IPS-20b (cell line): ENCODE data around the gene SLC36A4.
"Not testable (repeated sequence)": the region's sequence is repeated elsewhere in the genome, so short reads cannot be mapped to it uniquely, and the experiment has no call there.

Experiments used
- H3K27ac ChIP-seq: one replicate; pipeline ENCODE4 v1.5.1; 2013; ENCODE audit warnings: low read length
- H3K27me3 ChIP-seq: 2 replicates; pipeline ENCODE4 v1.6.1; 2013; ENCODE audit warnings: mild to moderate bottlenecking, low read length, inconsistent platforms; ENCODE audit not compliant: insufficient read depth
- H3K36me3 ChIP-seq: 2 replicates; pipeline ENCODE4 v1.6.1; 2013; ENCODE audit warnings: low read depth, mild to moderate bottlenecking, inconsistent platforms, low read length, moderate library complexity; ENCODE audit not compliant: insufficient read depth
- H3K4me1 ChIP-seq: 2 replicates; pipeline ENCODE4 v1.6.1; 2013; ENCODE audit warnings: mild to moderate bottlenecking, control low read depth, inconsistent platforms, low read length, moderate library complexity; ENCODE audit not compliant: insufficient read depth
- H3K4me3 ChIP-seq: 2 replicates; pipeline ENCODE4 v1.5.1; 2013; ENCODE audit warnings: mild to moderate bottlenecking, low read length, inconsistent platforms
- H3K9ac ChIP-seq: 2 replicates; pipeline ENCODE4 v1.6.1; 2013; ENCODE audit warnings: low read depth, mild to moderate bottlenecking, inconsistent platforms, low read length, moderate library complexity
- H3K9me3 ChIP-seq: 2 replicates; pipeline ENCODE4 v1.6.1; 2013; ENCODE audit warnings: mild to moderate bottlenecking, low read depth, low read length, inconsistent platforms; ENCODE audit not compliant: insufficient read depth

SLC36A4 gene

GRCh38 chr11:93192163-93192562, 5.6 kb downstream of the SLC36A4 start:
- 0 out of 2 replicates have a peak overlapping the region, but pooled peaks have one; percentile 23 for H3K4me3 ChIP-seq
- H3K9ac ChIP-seq = no peak overlapping the region
- H3K27ac ChIP-seq = no peak overlapping the region
- H3K36me3 ChIP-seq = no peaks in the 10 kb centered on the region
- H3K27me3 ChIP-seq = no peaks in the 10 kb centered on the region
- peaks cover 5% of the 10 kb centered on the region; the same call in 1 of the 2 replicates for H3K9me3 ChIP-seq
- peaks cover 7% of the 10 kb centered on the region for H3K4me1 ChIP-seq

- peaks cover 14% of the 10 kb centered on the region for H3K36me3 ChIP-seq
- no peaks in the 10 kb centered on the region for H3K27me3 ChIP-seq
- H3K4me3 ChIP-seq = no peak overlapping the region
Measured at GRCh38 chr11:93189462-93189861, 8.3 kb downstream of the SLC36A4 start.

GRCh38 chr11:93188726-93189125, 9.1 kb downstream of the SLC36A4 start:
- H3K27me3 ChIP-seq = no peaks in the 10 kb centered on the region
- H3K36me3 ChIP-seq = peaks cover 21% of the 10 kb centered on the region
- H3K4me3 ChIP-seq = no peak overlapping the region
- peaks cover 7% of the 10 kb centered on the region for H3K4me1 ChIP-seq
- no peak overlapping the region for H3K27ac ChIP-seq
- H3K9ac ChIP-seq = no peak overlapping the region
- H3K9me3 ChIP-seq = peaks cover 5% of the 10 kb centered on the region; the same call in 1 of the 2 replicates

More at GRCh38 chr11:93189462-93189861, 8.3 kb downstream of the SLC36A4 start:
- H3K9ac ChIP-seq = no peak overlapping the region
- peaks cover 7% of the 10 kb centered on the region for H3K4me1 ChIP-seq
- peaks cover 5% of the 10 kb centered on the region; the same call in 1 of the 2 replicates for H3K9me3 ChIP-seq
- H3K27ac ChIP-seq = no peak overlapping the region

DNA sequence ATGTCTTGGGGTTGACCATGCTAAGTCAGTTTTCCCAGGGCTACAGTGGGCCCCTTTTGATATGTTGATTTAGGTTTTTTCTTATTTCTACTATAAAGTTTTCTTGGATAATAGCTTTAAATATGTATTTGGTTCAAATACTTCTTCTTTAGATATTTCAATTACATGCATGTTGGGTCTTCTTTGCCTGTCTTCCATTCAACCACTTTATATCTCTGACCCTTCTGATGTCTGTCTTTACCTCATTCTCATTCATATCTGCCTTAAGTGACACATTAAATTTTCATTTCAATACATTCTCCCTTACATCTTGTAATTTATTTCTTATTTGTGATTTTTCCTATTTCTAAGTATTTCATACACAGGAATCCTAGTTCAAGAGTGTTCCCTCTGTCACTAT, 10.5 kb downstream of the SLC36A4 start:
- no peaks in the 10 kb centered on the region for H3K27me3 ChIP-seq
- H3K36me3 ChIP-seq = peaks cover 30% of the 10 kb centered on the region
- H3K9ac ChIP-seq = no peak overlapping the region
- H3K4me1 ChIP-seq = peaks cover 7% of the 10 kb centered on the region
- H3K4me3 ChIP-seq = no peak overlapping the region
- H3K9me3 ChIP-seq = peaks cover 5% of the 10 kb centered on the region; the same call in 1 of the 2 replicates
- H3K27ac ChIP-seq = no peak overlapping the region

GRCh38 chr11:93177891-93178290, 19.9 kb downstream of the SLC36A4 start:
- not testable (repeated sequence) for H3K27me3 ChIP-seq, H3K4me1 ChIP-seq, H3K27ac ChIP-seq, H3K9ac ChIP-seq, H3K4me3 ChIP-seq
- H3K9me3 ChIP-seq = peaks cover 30% of the 10 kb centered on the region
- peaks cover 63% of the 10 kb centered on the region for H3K36me3 ChIP-seq

- Histone ChIP-seq H3K27ac (no peak overlapping the region), H3K4me3 (no peak overlapping the region), H3K9me3 (no peaks in the 10 kb centered on the region), H3K27me3 (no peaks in the 10 kb centered on the region), H3K4me1 (no peaks in the 10 kb centered on the region), H3K36me3 (peaks cover 25% of the 10 kb centered on the region), H3K9ac (no peak overlapping the region)
Measured at GRCh38 chr11:93169950-93170561, 27.7 kb downstream of the SLC36A4 start.

DNA sequence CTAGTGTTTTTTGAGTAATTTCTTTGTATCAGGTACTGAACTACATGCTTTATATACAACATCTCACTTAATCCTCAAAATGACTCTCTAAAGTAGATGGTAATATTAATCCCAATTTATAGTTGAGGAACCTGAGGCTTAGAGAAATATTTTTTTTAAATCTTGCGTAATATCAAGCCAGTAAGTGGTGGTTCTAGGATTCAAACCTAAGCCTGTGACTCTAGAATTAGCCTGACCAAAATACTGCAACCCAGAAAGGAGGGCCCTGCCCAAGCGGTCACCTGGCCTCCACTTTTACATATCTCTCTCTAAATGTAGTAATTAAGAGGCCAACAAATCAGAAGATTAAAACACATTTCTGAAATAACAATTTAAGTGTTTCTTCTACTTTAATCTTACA, 28.6 kb downstream of the SLC36A4 start:
- no peaks in the 10 kb centered on the region for H3K27me3 ChIP-seq

DNA sequence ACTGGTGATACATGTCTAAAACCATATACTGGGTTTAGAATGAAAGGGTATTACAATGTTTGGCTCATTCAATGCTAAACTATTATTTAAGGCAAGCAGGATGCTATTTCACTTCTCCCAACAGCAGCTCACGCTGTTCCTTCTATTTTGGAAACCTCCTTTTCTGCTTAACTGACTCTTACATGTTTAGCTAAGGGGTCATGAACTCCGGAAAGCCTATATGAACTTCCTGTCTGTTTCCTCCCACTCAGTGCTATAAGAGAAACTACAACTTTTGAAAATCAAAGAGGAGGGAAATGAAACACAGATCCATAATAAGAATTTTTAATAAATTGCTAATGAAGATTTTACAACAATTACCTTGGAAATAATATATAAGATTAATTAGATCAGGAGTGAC, 30.9 kb downstream of the SLC36A4 start:
- peaks cover 53% of the 10 kb centered on the region for H3K36me3 ChIP-seq
- H3K4me3 ChIP-seq = no peak overlapping the region
- H3K27me3 ChIP-seq = no peaks in the 10 kb centered on the region
- no peak overlapping the region for H3K27ac ChIP-seq
- no peak overlapping the region for H3K9ac ChIP-seq
- no peaks in the 10 kb centered on the region for H3K9me3 ChIP-seq
- no peaks in the 10 kb centered on the region for H3K4me1 ChIP-seq

More for the DNA sequence above, 28.6 kb downstream of the SLC36A4 start:
- Histone ChIP-seq H3K9ac (no peak overlapping the region), H3K4me3 (no peak overlapping the region), H3K4me1 (no peaks in the 10 kb centered on the region), H3K36me3 (peaks cover 34% of the 10 kb centered on the region), H3K27ac (no peak overlapping the region), H3K9me3 (no peaks in the 10 kb centered on the region)

GRCh38 chr11:93166194-93166593, 31.6 kb downstream of the SLC36A4 start:
- Histone ChIP-seq H3K9ac (no peak overlapping the region), H3K27me3 (no peaks in the 10 kb centered on the region), H3K36me3 (peaks cover 59% of the 10 kb centered on the region)

GRCh38 chr11:93160808-93161207, 37.0 kb downstream of the SLC36A4 start:
- peaks cover 68% of the 10 kb centered on the region for H3K36me3 ChIP-seq
- H3K4me3 ChIP-seq = no peak overlapping the region

More at GRCh38 chr11:93166194-93166593, 31.6 kb downstream of the SLC36A4 start:
- Histone ChIP-seq H3K9me3 (no peaks in the 10 kb centered on the region), H3K4me1 (no peaks in the 10 kb centered on the region), H3K27ac (no peak overlapping the region), H3K4me3 (no peak overlapping the region)

DNA sequence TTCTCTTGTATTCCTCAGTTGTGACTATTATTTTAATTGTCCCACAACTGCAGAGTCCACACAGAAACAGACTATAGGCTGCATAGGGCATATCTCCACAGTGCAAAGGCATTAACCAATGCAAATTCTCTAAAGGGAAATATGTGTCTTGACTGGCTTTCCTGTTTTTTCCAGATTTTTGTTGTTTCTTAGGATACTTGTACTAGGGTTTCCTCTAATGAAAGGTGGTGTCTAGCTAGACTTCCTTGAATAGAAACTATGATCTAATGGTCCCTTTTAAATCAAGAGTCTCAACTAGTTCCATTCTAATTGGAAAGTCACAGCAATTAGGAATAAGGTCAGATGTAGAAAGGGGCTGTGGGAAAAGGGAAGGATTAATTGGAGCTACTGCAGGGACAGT, 37.6 kb downstream of the SLC36A4 start:
- Histone ChIP-seq H3K36me3 (peaks cover 62% of the 10 kb centered on the region), H3K27ac (no peak overlapping the region), H3K9me3 (no peaks in the 10 kb centered on the region), H3K27me3 (no peaks in the 10 kb centered on the region), H3K4me1 (no peaks in the 10 kb centered on the region), H3K9ac (no peak overlapping the region), H3K4me3 (no peak overlapping the region)

More at GRCh38 chr11:93160808-93161207, 37.0 kb downstream of the SLC36A4 start:
- Histone ChIP-seq H3K9me3 (no peaks in the 10 kb centered on the region), H3K4me1 (no peaks in the 10 kb centered on the region), H3K27me3 (no peaks in the 10 kb centered on the region), H3K9ac (no peak overlapping the region), H3K27ac (no peak overlapping the region)

DNA sequence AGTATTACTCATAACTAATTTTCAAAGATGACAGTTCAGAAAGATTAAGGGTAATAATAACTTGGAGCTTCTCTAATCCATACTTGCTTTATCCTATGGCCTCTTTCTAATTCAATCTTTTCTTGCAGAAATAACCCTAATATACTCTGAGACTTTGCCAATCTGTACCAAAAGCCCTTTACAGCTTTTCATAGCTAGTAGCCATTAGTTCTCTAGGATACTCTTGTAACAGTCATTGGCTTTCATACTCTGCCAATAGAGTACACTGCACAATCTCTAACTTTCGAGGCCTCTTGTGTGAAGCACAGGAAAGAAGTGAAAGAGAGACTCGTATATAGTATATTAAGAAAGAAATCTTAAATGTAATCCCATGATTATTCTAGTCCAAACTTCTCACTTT, 38.1 kb downstream of the SLC36A4 start:
- Histone ChIP-seq H3K9ac (no peak overlapping the region), H3K9me3 (no peaks in the 10 kb centered on the region), H3K27ac (no peak overlapping the region), H3K4me3 (no peak overlapping the region), H3K36me3 (peaks cover 57% of the 10 kb centered on the region), H3K27me3 (no peaks in the 10 kb centered on the region), H3K4me1 (no peaks in the 10 kb centered on the region)
